Measurements from ENCODE around the gene PACRG. TPM values are rescaled to one million over a fixed set of nuclear protein-coding genes. Genes with fewer than 3 reads are reported as not detected.

The PACRG gene
- total RNA-seq, 1 experiment from 2014 or later: 0.59 TPM

- ChIA-PET CTCF (no interaction called here), POLR2A (interaction anchor here (0.7 kb wide), 1 partner anchor 10 kb away, joined by 5 read pairs; no protein-coding TSS in a partner anchor)
- TF ChIP-seq TCF7L2 (IDR thresholded peaks at IDR 0.05; ENCODE audit: low read depth, low read length): no peak
- TF ChIP-seq POLR2AphosphoS5 (IDR thresholded peaks at IDR 0.05; ENCODE audit: low read depth, low read length): no peak
- TF ChIP-seq CTCF (IDR thresholded peaks at IDR 0.05): no peak
- TF ChIP-seq REST (IDR thresholded peaks at IDR 0.05; ENCODE audit: insufficient read depth in 1 of 2, low read depth in 2 of 2, low read length in 1 of 2): no peak
- no peak for TF ChIP-seq SIN3A (IDR thresholded peaks at IDR 0.05; ENCODE audit: borderline replicate concordance, insufficient read depth, low read depth, low read length)
- no peaks in the 10 kb centered on the region for H3K9me3 ChIP-seq (ENCODE audit: control insufficient read depth, insufficient read depth, low read depth, low read length)
- no peaks in the 10 kb centered on the region for H3K4me1 ChIP-seq (ENCODE audit: control insufficient read depth, insufficient read depth, low read length)
- BruUV-seq (replicated peaks): no TSS peak
- DNase-seq (ENCODE audit: low read depth, low spot score) (no peak), ATAC-seq (no peak)
- intact Hi-C loops (cut with micrococcal nuclease; ENCODE audit: unreplicated experiment): no loop called here
- no peaks in the 10 kb centered on the region for H3K27me3 ChIP-seq (ENCODE audit: control insufficient read depth, insufficient read depth, low read length)
- H3K27ac ChIP-seq (ENCODE audit: low read length): no peak overlapping the region
- no peak overlapping the region for H3K4me3 ChIP-seq (ENCODE audit: low read depth in 2 of 2, low read length in 2 of 2)
- in situ Hi-C loops (cut with HindIII; ENCODE audit: low pct_unique_long_range_greater_than_20kb, low sequenced_read_pairs): no loop called here
- H3K36me3 ChIP-seq (ENCODE audit: control insufficient read depth, insufficient read depth, low read length): no peaks in the 10 kb centered on the region
Measured at GRCh38 chr6:163260911-163261310, 533.1 kb downstream of the PACRG start.

- ATAC-seq: no peak
- Histone ChIP-seq H3K36me3 (ENCODE audit: control insufficient read depth, insufficient read depth, low read length) (no peaks in the 10 kb centered on the region), H3K4me1 (ENCODE audit: control insufficient read depth, insufficient read depth, low read length) (no peaks in the 10 kb centered on the region), H3K9me3 (ENCODE audit: control insufficient read depth, insufficient read depth, low read depth, low read length) (no peaks in the 10 kb centered on the region), H3K27ac (ENCODE audit: low read length) (no peak overlapping the region), H3K4me3 (ENCODE audit: low read depth in 2 of 2, low read length in 2 of 2) (no peak overlapping the region), H3K27me3 (ENCODE audit: control insufficient read depth, insufficient read depth, low read length) (no peaks in the 10 kb centered on the region)
- ChIA-PET CTCF (no interaction called here), POLR2A (interaction anchor here (0.7 kb wide), 1 partner anchor 10 kb away, joined by 5 read pairs; no protein-coding TSS in a partner anchor)
- no TSS peak for BruUV-seq (replicated peaks)
- intact Hi-C loops (cut with micrococcal nuclease; ENCODE audit: unreplicated experiment) (no loop called here), in situ Hi-C loops (cut with HindIII; ENCODE audit: low pct_unique_long_range_greater_than_20kb, low sequenced_read_pairs) (no loop called here)
- TF ChIP-seq SIN3A (IDR thresholded peaks at IDR 0.05; ENCODE audit: borderline replicate concordance, insufficient read depth, low read depth, low read length) (no peak), TCF7L2 (IDR thresholded peaks at IDR 0.05; ENCODE audit: low read depth, low read length) (no peak), REST (IDR thresholded peaks at IDR 0.05; ENCODE audit: insufficient read depth in 1 of 2, low read depth in 2 of 2, low read length in 1 of 2) (no peak), CTCF (IDR thresholded peaks at IDR 0.05) (no peak), POLR2AphosphoS5 (IDR thresholded peaks at IDR 0.05; ENCODE audit: low read depth, low read length) (no peak)
- DNase-seq (ENCODE audit: low read depth, low spot score): no peak
Measured at GRCh38 chr6:163261361-163261760, 533.6 kb downstream of the PACRG start.
